HepG2 (cell line): ENCODE measurements around the gene EML2. TPM values are rescaled to one million over a fixed set of nuclear protein-coding genes. Genes with fewer than 3 reads are reported as not detected.
A peak's percentile ranks its signal among the peaks of the same experiment; 100 is the strongest.

Experiments
- BCL6 ChIP-seq: IDR thresholded peaks from 2 replicates; pipeline ENCODE4 v1.6.1; 2016; ENCODE audit warnings: missing genetic modification reagents, missing compliant biosample characterization
- CBX1 ChIP-seq: IDR thresholded peaks from one replicate; pipeline ENCODE4 v1.6.1; 2016; ENCODE audit warnings: antibody characterized with exemption, low read depth
- DR1 ChIP-seq: sonication (generic); formaldehyde crosslinking; IDR thresholded peaks from 2 replicates; pipeline ENCODE4 v1.8.0; 2021; ENCODE audit warnings: mild to moderate bottlenecking, missing genetic modification reagents, inconsistent platforms
- FOXA1 ChIP-seq, 2 experiments: fragments of 450-650 bp in 1 of 2; sonication (generic) in 1 of 2; formaldehyde crosslinking in 1 of 2; IDR thresholded peaks; 2 replicates each; pipeline versions ENCODE4 v1.4.0 to v1.6.1; 2016 to 2020; ENCODE audit warnings: missing genetic modification reagents in 1 of 2
- GATAD1 ChIP-seq: IDR thresholded peaks from 2 replicates; pipeline ENCODE4 v1.6.1; 2016; ENCODE audit warnings: missing genetic modification reagents, missing compliant biosample characterization
- HHEX ChIP-seq: IDR thresholded peaks from 2 replicates; pipeline ENCODE4 v1.6.1; 2016; ENCODE audit warnings: control low read depth
- HOXD1 ChIP-seq: sonication (generic); formaldehyde crosslinking; IDR thresholded peaks from 2 replicates; pipeline ENCODE4 v1.5.0; 2020; ENCODE audit warnings: missing genetic modification reagents
- KDM5A ChIP-seq: fragments of 200-600 bp; sonication (generic); IDR thresholded peaks from 2 replicates; pipeline ENCODE4 v1.7.0; 2018; ENCODE audit warnings: antibody characterized with exemption, mild to moderate bottlenecking, low read length, borderline replicate concordance
- MBNL3 ChIP-seq: fragments of 250-450 bp; sonication (Bioruptor Pico); conservative IDR thresholded peaks from 2 replicates; pipeline ENCODE4 v1.8.0; 2022; ENCODE audit warnings: mild to moderate bottlenecking, inconsistent platforms
- PAX8 ChIP-seq: sonication (generic); formaldehyde crosslinking; IDR thresholded peaks from 2 replicates; pipeline ENCODE4 v1.8.0; 2022; ENCODE audit warnings: mild to moderate bottlenecking, missing genetic modification reagents, borderline replicate concordance
- PCBP2 ChIP-seq: fragments of 200-400 bp; formaldehyde crosslinking; optimal IDR thresholded peaks from 2 replicates; pipeline ENCODE3; 2018; ENCODE audit warnings: low read length, low read depth; ENCODE audit not compliant: poor library complexity, severe bottlenecking
- SALL2 ChIP-seq: sonication (generic); formaldehyde crosslinking; IDR thresholded peaks from 2 replicates; pipeline ENCODE4 v1.8.1; 2023; ENCODE audit warnings: mild to moderate bottlenecking, missing genetic modification reagents, inconsistent platforms
- SIN3A ChIP-seq: IDR thresholded peaks from 2 replicates; pipeline ENCODE4 v1.6.1; 2011; ENCODE audit warnings: low read depth, mild to moderate bottlenecking, control low read depth, low read length, borderline replicate concordance
- SMARCC2 ChIP-seq: fragments of 450-650 bp; IDR thresholded peaks from 2 replicates; pipeline ENCODE4 v1.6.1; 2017; ENCODE audit warnings: antibody characterized with exemption, mild to moderate bottlenecking
- ZBTB7B ChIP-seq: sonication (generic); formaldehyde crosslinking; IDR thresholded peaks from 2 replicates; pipeline ENCODE4 v1.4.0; 2020; ENCODE audit warnings: missing genetic modification reagents
- ZNF496 ChIP-seq: sonication (generic); formaldehyde crosslinking; IDR thresholded peaks from 2 replicates; pipeline ENCODE4 v1.8.1; 2023; ENCODE audit warnings: mild to moderate bottlenecking, moderate library complexity, missing genetic modification reagents; ENCODE audit not compliant: insufficient replicate concordance
- ZNF552 ChIP-seq: sonication (generic); formaldehyde crosslinking; IDR thresholded peaks from 2 replicates; pipeline ENCODE4 v1.9.0; 2022; ENCODE audit warnings: missing genetic modification reagents, mild to moderate bottlenecking, borderline replicate concordance
- ZNF660 ChIP-seq: sonication (generic); formaldehyde crosslinking; IDR thresholded peaks from 2 replicates; pipeline ENCODE4 v1.5.1; 2020; ENCODE audit warnings: mild to moderate bottlenecking, low read depth, missing genetic modification reagents, borderline replicate concordance
- ZSCAN22 ChIP-seq: sonication (generic); formaldehyde crosslinking; IDR thresholded peaks from 2 replicates; pipeline ENCODE4 v1.4.0; 2020; ENCODE audit warnings: mild to moderate bottlenecking, missing genetic modification reagents
- polyA plus RNA-seq, 8 experiments: library from polyadenylated mRNA; depleted of rRNA in 3 of 8; stranded (reverse) in 7 of 8; unstranded in 1 of 8; fragments of >200 nt; fragmentation: Illumina TruSeq in 4 of 8; extraction: Trizol in 4 of 8; gene quantifications; 2 replicates each; pipeline versions ENCODE4 v1.2.1 to v1.2.3, GENCODE V29; 2011 to 2016; ENCODE audit warnings: low read depth in 4 of 8, missing spikeins in 1 of 8, mixed read lengths in 1 of 8; ENCODE audit not compliant: insufficient read depth in 1 of 8
- total RNA-seq, 5 experiments: library from RNA; depleted of rRNA; stranded (reverse); fragments of >200 nt; fragmentation: Illumina TruSeq; extraction: Trizol; gene quantifications; 2 replicates each; pipeline ENCODE4 v1.2.3, GENCODE V29; 2016; ENCODE audit warnings: low read depth in 1 of 5
- TF ChIP-seq, protein P1 (sequence below): sonication (generic); formaldehyde crosslinking; IDR thresholded peaks from 2 replicates; pipeline ENCODE4 v1.4.0; 2020; ENCODE audit warnings: missing genetic modification reagents
- TF ChIP-seq, protein P2 (sequence below): sonication (generic); formaldehyde crosslinking; IDR thresholded peaks from 2 replicates; pipeline ENCODE4 v1.5.0; 2020; ENCODE audit warnings: mild to moderate bottlenecking, missing genetic modification reagents
- TF ChIP-seq, protein P3 (sequence below): sonication (generic); formaldehyde crosslinking; IDR thresholded peaks from 2 replicates; pipeline ENCODE4 v1.5.0; 2020; ENCODE audit warnings: missing genetic modification reagents

The EML2 gene
- total and polyA plus RNA-seq, 2 of the 13 experiments (the other 11 are each of a cell fraction or from before 2014, with no cell fraction given) = 7.3 to 12.9 TPM

DNA sequence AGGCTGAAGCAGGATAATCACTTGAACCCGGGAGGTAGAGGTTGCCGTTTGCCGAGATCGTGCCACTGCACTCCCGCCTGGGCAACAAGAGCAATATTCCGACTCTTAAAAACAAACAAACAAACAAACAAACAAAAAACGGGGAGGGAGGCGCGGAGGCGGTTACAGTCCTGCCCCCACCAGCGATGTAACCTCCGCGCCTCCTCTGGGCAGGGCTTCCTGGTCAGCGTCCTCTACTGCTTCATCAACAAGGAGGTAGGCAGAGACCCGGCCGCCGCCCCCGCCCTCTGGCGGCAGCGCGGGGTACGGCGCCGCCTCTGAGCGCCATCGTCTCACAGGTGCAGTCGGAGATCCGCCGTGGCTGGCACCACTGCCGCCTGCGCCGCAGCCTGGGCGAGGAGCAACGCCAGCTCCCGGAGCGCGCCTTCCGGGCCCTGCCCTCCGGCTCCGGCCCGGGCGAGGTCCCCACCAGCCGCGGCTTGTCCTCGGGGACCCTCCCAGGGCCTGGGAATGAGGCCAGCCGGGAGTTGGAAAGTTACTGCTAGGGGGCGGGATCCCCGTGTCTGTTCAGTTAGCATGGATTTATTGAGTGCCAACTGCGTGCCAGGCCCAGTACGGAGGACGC is 42.3 kb upstream of the EML2 start (continued):
- TF ChIP-seq, protein P1, sequence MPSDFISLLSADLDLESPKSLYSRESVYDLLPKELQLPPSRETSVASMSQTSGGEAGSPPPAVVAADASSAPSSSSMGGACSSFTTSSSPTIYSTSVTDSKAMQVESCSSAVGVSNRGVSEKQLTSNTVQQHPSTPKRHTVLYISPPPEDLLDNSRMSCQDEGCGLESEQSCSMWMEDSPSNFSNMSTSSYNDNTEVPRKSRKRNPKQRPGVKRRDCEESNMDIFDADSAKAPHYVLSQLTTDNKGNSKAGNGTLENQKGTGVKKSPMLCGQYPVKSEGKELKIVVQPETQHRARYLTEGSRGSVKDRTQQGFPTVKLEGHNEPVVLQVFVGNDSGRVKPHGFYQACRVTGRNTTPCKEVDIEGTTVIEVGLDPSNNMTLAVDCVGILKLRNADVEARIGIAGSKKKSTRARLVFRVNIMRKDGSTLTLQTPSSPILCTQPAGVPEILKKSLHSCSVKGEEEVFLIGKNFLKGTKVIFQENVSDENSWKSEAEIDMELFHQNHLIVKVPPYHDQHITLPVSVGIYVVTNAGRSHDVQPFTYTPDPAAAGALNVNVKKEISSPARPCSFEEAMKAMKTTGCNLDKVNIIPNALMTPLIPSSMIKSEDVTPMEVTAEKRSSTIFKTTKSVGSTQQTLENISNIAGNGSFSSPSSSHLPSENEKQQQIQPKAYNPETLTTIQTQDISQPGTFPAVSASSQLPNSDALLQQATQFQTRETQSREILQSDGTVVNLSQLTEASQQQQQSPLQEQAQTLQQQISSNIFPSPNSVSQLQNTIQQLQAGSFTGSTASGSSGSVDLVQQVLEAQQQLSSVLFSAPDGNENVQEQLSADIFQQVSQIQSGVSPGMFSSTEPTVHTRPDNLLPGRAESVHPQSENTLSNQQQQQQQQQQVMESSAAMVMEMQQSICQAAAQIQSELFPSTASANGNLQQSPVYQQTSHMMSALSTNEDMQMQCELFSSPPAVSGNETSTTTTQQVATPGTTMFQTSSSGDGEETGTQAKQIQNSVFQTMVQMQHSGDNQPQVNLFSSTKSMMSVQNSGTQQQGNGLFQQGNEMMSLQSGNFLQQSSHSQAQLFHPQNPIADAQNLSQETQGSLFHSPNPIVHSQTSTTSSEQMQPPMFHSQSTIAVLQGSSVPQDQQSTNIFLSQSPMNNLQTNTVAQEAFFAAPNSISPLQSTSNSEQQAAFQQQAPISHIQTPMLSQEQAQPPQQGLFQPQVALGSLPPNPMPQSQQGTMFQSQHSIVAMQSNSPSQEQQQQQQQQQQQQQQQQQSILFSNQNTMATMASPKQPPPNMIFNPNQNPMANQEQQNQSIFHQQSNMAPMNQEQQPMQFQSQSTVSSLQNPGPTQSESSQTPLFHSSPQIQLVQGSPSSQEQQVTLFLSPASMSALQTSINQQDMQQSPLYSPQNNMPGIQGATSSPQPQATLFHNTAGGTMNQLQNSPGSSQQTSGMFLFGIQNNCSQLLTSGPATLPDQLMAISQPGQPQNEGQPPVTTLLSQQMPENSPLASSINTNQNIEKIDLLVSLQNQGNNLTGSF (CRISPR knock-in tag) = no peak
- no peak for TF ChIP-seq ZNF552 (CRISPR knock-in tag)
- no peak for TF ChIP-seq ZNF660 (CRISPR knock-in tag)
- TF ChIP-seq SIN3A = 0 out of 2 replicates have a peak, but pooled peaks have one; percentile 1
- TF ChIP-seq FOXA1 (IDR thresholded peaks at IDR 0.05) = no peak
- TF ChIP-seq FOXA1 (CRISPR knock-in tag; IDR thresholded peaks at IDR 0.05) = peak; percentile 59
- no peak for TF ChIP-seq SMARCC2
- TF ChIP-seq ZSCAN22 (CRISPR knock-in tag) = no peak
- no peak for TF ChIP-seq SALL2 (CRISPR knock-in tag)
- no peak for TF ChIP-seq MBNL3 (CRISPR knock-in tag)
- TF ChIP-seq ZBTB7B (CRISPR knock-in tag) = 0 out of 2 replicates have a peak, but pooled peaks have one; percentile 19
- TF ChIP-seq, protein P2, sequence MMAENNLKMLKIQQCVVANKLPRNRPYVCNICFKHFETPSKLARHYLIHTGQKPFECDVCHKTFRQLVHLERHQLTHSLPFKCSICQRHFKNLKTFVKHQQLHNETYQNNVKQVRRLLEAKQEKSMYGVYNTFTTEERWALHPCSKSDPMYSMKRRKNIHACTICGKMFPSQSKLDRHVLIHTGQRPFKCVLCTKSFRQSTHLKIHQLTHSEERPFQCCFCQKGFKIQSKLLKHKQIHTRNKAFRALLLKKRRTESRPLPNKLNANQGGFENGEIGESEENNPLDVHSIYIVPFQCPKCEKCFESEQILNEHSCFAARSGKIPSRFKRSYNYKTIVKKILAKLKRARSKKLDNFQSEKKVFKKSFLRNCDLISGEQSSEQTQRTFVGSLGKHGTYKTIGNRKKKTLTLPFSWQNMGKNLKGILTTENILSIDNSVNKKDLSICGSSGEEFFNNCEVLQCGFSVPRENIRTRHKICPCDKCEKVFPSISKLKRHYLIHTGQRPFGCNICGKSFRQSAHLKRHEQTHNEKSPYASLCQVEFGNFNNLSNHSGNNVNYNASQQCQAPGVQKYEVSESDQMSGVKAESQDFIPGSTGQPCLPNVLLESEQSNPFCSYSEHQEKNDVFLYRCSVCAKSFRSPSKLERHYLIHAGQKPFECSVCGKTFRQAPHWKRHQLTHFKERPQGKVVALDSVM (CRISPR knock-in tag) = peak; percentile 83
- TF ChIP-seq, protein P3, sequence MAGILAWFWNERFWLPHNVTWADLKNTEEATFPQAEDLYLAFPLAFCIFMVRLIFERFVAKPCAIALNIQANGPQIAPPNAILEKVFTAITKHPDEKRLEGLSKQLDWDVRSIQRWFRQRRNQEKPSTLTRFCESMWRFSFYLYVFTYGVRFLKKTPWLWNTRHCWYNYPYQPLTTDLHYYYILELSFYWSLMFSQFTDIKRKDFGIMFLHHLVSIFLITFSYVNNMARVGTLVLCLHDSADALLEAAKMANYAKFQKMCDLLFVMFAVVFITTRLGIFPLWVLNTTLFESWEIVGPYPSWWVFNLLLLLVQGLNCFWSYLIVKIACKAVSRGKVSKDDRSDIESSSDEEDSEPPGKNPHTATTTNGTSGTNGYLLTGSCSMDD = no peak
- TF ChIP-seq HHEX (CRISPR knock-in tag) = no peak
- TF ChIP-seq DR1 (CRISPR knock-in tag) = no peak
- no peak for TF ChIP-seq ZNF496 (CRISPR knock-in tag)
- 0 out of 2 replicates have a peak, but pooled peaks have one; percentile 46 for TF ChIP-seq BCL6 (CRISPR knock-in tag)
- TF ChIP-seq KDM5A = no peak
- no peak for TF ChIP-seq PCBP2
- TF ChIP-seq HOXD1 (CRISPR knock-in tag) = no peak
- peak; percentile 36; the same call in 1 of the 2 replicates for TF ChIP-seq GATAD1
- TF ChIP-seq PAX8 (CRISPR knock-in tag) = no peak
- TF ChIP-seq CBX1 = no peak
